ENCODE results near the gene CAB39.

DNA sequence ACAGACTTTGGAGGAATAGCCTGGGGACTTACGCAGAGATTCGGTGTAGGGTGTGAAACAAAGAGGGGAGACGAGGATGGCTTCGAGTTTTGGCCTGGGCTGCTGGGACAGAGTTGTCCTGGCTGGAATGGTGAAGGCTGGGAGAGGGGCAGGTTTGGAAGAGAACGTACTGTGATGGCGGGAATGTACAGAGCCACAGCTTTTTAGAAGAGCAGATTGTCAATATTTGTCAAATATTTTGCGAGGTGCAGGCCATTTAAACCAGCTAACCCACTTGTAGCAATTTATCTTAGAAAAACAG, 137.7 kb downstream of the CAB39 start:
- TF ChIP-seq POLR2A (IDR thresholded peaks at IDR 0.05) (no peak), CTCF (IDR thresholded peaks at IDR 0.05) (no peak), POLR2AphosphoS5 (IDR thresholded peaks at IDR 0.05) (no peak), EP300 (IDR thresholded peaks at IDR 0.05) (no peak)
